Glutamatergic neuron (in vitro differentiated cells): ENCODE measurements around the gene BAIAP2L1. TPM values are rescaled to one million over a fixed set of nuclear protein-coding genes. Genes with fewer than 3 reads are reported as not detected.
"Not testable (repeated sequence)": the region's sequence is repeated elsewhere in the genome, so short reads cannot be mapped to it uniquely, and the experiment has no call there.

Source experiments
- DNase-seq: peaks from one replicate; pipeline ENCODE4 v3.0.0; 2022
- H3K27ac Mint-ChIP-seq: one replicate; pipeline ENCODE4 v1.8.0; 2020; ENCODE audit warnings: mild to moderate bottlenecking, mixed read lengths, inconsistent platforms; ENCODE audit not compliant: unreplicated experiment
- H3K27me3 Mint-ChIP-seq: one replicate; pipeline ENCODE4 v1.8.0; 2020; ENCODE audit warnings: mild to moderate bottlenecking, moderate library complexity, mixed read lengths, inconsistent platforms; ENCODE audit not compliant: unreplicated experiment
- H3K36me3 Mint-ChIP-seq: one replicate; pipeline ENCODE4 v1.8.0; 2020; ENCODE audit warnings: mild to moderate bottlenecking, mixed read lengths, inconsistent platforms; ENCODE audit not compliant: unreplicated experiment
- H3K4me1 Mint-ChIP-seq: one replicate; pipeline ENCODE4 v1.8.0; 2020; ENCODE audit warnings: mild to moderate bottlenecking, low read depth, mixed read lengths, inconsistent platforms; ENCODE audit not compliant: unreplicated experiment
- H3K4me3 Mint-ChIP-seq: one replicate; pipeline ENCODE4 v1.8.0; 2020; ENCODE audit warnings: mild to moderate bottlenecking, mixed read lengths, inconsistent platforms; ENCODE audit not compliant: unreplicated experiment
- H3K9me3 Mint-ChIP-seq: one replicate; pipeline ENCODE4 v1.8.0; 2020; ENCODE audit warnings: mild to moderate bottlenecking, moderate library complexity, mixed read lengths, inconsistent platforms; ENCODE audit not compliant: unreplicated experiment
- total RNA-seq: library from RNA; stranded (reverse); fragmentation: NEBNext Ultra II Directional; extraction: Animal tissue kit (Norgen Biotek cat#: 25700); gene quantifications from one replicate; pipeline ENCODE4 v1.2.1, GENCODE V29; 2021; ENCODE audit not compliant: unreplicated experiment
- TF ChIP-seq, protein P1 (sequence below): fragments of 200-600 bp; sonication (generic); IDR thresholded peaks from one replicate; pipeline ENCODE4 v1.5.0; 2021; ENCODE audit not compliant: partially characterized antibody, unreplicated experiment

Gene BAIAP2L1
- total RNA-seq, 1 donor from 2014 or later: 0.66 TPM

- H3K36me3 Mint-ChIP-seq: no peaks in the 10 kb centered on the region
- H3K4me3 Mint-ChIP-seq: no peak overlapping the region
- H3K27ac Mint-ChIP-seq: no peak overlapping the region
Measured at GRCh38 chr7:98387131-98387530, 13.8 kb downstream of the BAIAP2L1 start.

GRCh38 chr7:98385532-98385931, 15.4 kb downstream of the BAIAP2L1 start:
- not testable (repeated sequence) for H3K9me3 Mint-ChIP-seq, DNase-seq, H3K27ac Mint-ChIP-seq, H3K4me1 Mint-ChIP-seq, H3K36me3 Mint-ChIP-seq, H3K27me3 Mint-ChIP-seq, H3K4me3 Mint-ChIP-seq

More at GRCh38 chr7:98387131-98387530, 13.8 kb downstream of the BAIAP2L1 start:
- Mint-ChIP-seq H3K9me3 (no peaks in the 10 kb centered on the region), H3K4me1 (no peaks in the 10 kb centered on the region), H3K27me3 (no peaks in the 10 kb centered on the region)
- TF ChIP-seq, protein P1, sequence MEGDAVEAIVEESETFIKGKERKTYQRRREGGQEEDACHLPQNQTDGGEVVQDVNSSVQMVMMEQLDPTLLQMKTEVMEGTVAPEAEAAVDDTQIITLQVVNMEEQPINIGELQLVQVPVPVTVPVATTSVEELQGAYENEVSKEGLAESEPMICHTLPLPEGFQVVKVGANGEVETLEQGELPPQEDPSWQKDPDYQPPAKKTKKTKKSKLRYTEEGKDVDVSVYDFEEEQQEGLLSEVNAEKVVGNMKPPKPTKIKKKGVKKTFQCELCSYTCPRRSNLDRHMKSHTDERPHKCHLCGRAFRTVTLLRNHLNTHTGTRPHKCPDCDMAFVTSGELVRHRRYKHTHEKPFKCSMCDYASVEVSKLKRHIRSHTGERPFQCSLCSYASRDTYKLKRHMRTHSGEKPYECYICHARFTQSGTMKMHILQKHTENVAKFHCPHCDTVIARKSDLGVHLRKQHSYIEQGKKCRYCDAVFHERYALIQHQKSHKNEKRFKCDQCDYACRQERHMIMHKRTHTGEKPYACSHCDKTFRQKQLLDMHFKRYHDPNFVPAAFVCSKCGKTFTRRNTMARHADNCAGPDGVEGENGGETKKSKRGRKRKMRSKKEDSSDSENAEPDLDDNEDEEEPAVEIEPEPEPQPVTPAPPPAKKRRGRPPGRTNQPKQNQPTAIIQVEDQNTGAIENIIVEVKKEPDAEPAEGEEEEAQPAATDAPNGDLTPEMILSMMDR: no peak
- DNase-seq: no peak

GRCh38 chr7:98378210-98378819, 22.6 kb downstream of the BAIAP2L1 start:
- Mint-ChIP-seq H3K36me3 (no peaks in the 10 kb centered on the region), H3K27ac (no peak overlapping the region)

GRCh38 chr7:98376711-98377110, 24.2 kb downstream of the BAIAP2L1 start:
- Mint-ChIP-seq H3K9me3 (peaks cover 4% of the 10 kb centered on the region), H3K4me3 (no peak overlapping the region), H3K27me3 (no peaks in the 10 kb centered on the region), H3K4me1 (peaks cover 8% of the 10 kb centered on the region), H3K27ac (no peak overlapping the region), H3K36me3 (no peaks in the 10 kb centered on the region)
- TF ChIP-seq, protein P1: no peak
- DNase-seq: no peak

More at GRCh38 chr7:98378210-98378819, 22.6 kb downstream of the BAIAP2L1 start:
- TF ChIP-seq, protein P1: no peak
- Mint-ChIP-seq H3K4me3 (no peak overlapping the region), H3K27me3 (no peaks in the 10 kb centered on the region), H3K4me1 (peaks cover 3% of the 10 kb centered on the region), H3K9me3 (peaks cover 3% of the 10 kb centered on the region)
- DNase-seq: no peak

- DNase-seq: no peak
- no peaks in the 10 kb centered on the region for H3K36me3 Mint-ChIP-seq
- H3K4me3 Mint-ChIP-seq: no peak overlapping the region
- TF ChIP-seq, protein P1: no peak
- H3K9me3 Mint-ChIP-seq: peaks cover 4% of the 10 kb centered on the region
- H3K27ac Mint-ChIP-seq: no peak overlapping the region
- H3K4me1 Mint-ChIP-seq: peaks cover 6% of the 10 kb centered on the region
- H3K27me3 Mint-ChIP-seq: no peaks in the 10 kb centered on the region
Measured at GRCh38 chr7:98375664-98376063, 25.2 kb downstream of the BAIAP2L1 start.
